Hair follicle dermal papilla cell (primary cell): ENCODE data around the gene SEMA3F. TPM values are rescaled to one million over a fixed set of nuclear protein-coding genes. Genes with fewer than 3 reads are reported as not detected.

Experiments used
- small RNA-seq: library from RNA; depleted of rRNA; stranded (forward); fragments of <200 nt; gene quantifications from one replicate; pipeline ENCODE3, GENCODE V24; 2012
- total RNA-seq: library from RNA; depleted of rRNA; stranded (reverse); fragments of >200 nt; gene quantifications from 2 replicates; pipeline ENCODE4 v1.2.3, GENCODE V29; 2012

SEMA3F gene
- 3.6 and 4.5 TPM in 2 replicates for total RNA-seq

GRCh38 chr3:50154840-50155490 lies at the start of gene SEMA3F:
Gene SEMA3F, plus strand, starts transcription at chr3:50155324. Its CDS starts 4,299 bp downstream, at chr3:50159623.

DNA sequence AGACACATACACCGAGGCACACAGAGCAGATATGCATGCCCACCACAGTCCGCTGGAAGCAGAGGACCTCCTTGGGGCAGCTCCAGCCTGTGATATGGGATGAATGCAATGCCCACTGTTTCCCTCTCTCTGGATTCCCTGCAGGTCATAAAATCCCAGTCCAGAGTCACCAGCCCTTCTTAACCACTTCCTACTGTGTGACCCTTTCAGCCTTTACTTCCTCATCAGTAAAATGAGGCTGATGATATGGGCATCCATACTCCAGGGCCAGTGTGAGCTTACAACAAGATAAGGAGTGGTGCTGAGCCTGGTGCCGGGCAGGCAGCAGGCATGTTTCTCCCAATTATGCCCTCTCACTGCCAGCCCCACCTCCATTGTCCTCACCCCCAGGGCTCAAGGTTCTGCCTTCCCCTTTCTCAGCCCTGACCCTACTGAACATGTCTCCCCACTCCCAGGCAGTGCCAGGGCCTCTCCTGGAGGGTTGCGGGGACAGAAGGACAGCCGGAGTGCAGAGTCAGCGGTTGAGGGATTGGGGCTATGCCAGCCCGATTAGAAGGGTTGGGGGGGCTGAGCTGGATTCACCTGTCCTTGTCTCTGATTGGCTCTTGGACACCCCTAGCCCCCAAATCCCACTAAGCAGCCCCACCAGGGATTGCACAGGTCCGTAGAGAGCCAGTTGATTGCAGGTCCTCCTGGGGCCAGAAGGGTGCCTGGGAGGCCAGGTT lies 36.0 kb downstream of the SEMA3F start, which contains the start of gene GNAT1:
Gene GNAT1, plus strand, starts transcription at position 675 of the 725 bp plus-strand sequence. CDS start 116 bp downstream, outside the sequence.

DNA sequence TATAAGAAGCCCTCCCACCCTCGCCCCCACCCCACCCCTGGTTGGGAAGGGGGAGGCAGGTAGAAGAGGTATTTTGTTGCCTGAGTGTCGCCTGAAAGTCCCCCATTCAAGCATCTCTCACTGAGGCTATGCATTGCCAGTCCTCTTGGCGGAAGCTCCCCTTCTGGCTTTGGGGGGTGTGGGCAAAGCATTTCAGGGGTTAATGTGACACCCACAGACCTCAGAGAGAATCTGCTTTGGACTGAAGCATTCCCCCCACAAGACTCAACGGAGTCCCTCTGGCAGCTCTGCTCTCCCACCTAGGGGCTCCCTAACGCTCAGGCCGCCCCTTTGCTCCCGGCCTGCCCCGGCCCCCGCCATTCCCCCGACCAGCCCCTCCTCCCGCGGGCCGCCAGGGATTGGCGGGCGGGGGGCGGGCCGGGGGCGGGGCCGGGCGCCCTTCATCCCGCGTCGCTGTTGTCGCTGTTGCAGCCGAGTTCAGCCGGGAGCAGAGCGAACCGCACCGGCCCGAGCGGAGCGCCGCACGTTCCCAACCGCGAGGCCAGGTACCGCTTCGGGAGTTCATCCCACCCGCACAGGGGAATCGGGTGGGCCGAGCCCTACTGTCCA lies 49.8 kb downstream of the SEMA3F start, which contains the start of gene SLC38A3:
Gene SLC38A3, plus strand, starts transcription at position 468 of the 609 bp plus-strand sequence. CDS start 8,929 bp downstream, outside the sequence.

DNA sequence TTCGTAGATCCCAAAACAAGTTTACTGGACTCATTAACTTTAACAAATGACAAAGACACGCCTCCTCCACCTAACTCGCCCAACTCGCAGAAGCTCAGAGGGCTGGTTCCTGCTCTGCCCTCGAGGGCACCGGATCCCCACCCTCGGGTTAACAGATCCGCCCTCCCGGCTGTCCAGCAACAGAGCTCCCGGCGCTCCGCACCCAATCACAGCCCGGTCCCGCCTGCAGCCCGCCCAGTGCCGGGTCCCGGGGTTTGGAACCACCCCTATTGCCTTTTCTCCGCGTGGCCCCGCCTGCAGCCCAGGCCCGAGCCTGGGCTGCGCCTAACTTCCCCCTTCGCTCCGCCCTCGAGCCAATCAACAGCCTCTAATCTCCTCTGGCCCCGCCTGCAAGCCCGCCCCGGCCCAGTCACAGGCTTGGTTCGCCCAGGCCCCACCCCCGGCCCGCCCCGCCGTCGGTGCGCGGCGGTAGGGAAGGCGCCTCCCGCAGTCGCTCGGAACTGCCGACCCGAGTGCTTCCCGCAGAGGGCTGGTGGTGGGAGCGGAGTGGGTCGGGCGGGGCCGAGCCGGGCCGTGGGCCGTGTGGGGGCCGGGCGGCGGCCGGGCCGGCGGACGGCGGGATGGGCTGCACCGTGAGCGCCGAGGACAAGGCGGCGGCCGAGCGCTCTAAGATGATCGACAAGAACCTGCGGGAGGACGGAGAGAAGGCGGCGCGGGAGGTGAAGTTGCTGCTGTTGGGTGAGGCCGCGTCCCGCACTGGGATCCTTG lies 80.8 kb downstream of the SEMA3F start, which contains the start of gene GNAI2:
Gene GNAI2, plus strand, starts transcription at position 489 of the 768 bp plus-strand sequence. Its CDS starts 132 bp downstream, at position 621.

Small RNAs within 50 kb of the gene (small RNA-seq; reads per million reads assigned to genes)
- not detected for gene MIR566
- not detected for gene MIR5787

Other genes with a start within 250 kb of the SEMA3F start
- gene MON1A, start 225.5 kb upstream of the SEMA3F start, total RNA-seq, result 15.4 and 18.3 TPM in 2 replicates
- gene RBM6, start 215.2 kb upstream of the SEMA3F start, total RNA-seq, result 47.0 and 54.0 TPM in 2 replicates
- gene RBM5, start 66.4 kb upstream of the SEMA3F start, total RNA-seq, result 146 and 200 TPM in 2 replicates
- gene GNAT1, start 36.3 kb downstream of the SEMA3F start, total RNA-seq, result not detected in 2 replicates
- gene SLC38A3, start 49.9 kb downstream of the SEMA3F start, total RNA-seq, result not detected in 2 replicates
- gene GNAI2, start 80.9 kb downstream of the SEMA3F start, total RNA-seq, result 387 and 426 TPM in 2 replicates
- gene SEMA3B, start 113.8 kb downstream of the SEMA3F start, total RNA-seq, result 2.4 and 4.6 TPM in 2 replicates
- gene LSMEM2, start 123.8 kb downstream of the SEMA3F start, total RNA-seq, result not detected in 2 replicates
- 48.2 and 49.1 TPM in 2 replicates for gene IFRD2, start 137.1 kb downstream of the SEMA3F start, total RNA-seq
- gene HYAL3, start 144.1 kb downstream of the SEMA3F start, total RNA-seq, result 2.1 and 3.8 TPM in 2 replicates
- 7.6 and 9.4 TPM in 2 replicates for gene NAA80, start 144.1 kb downstream of the SEMA3F start, total RNA-seq
- 0.49 and 0.65 TPM in 2 replicates for gene HYAL1, start 148.2 kb downstream of the SEMA3F start, total RNA-seq
- gene HYAL2, start 167.4 kb downstream of the SEMA3F start, total RNA-seq, result 35.0 and 37.5 TPM in 2 replicates
- gene TUSC2, start 172.9 kb downstream of the SEMA3F start, total RNA-seq, result 13.8 and 15.9 TPM in 2 replicates
- gene RASSF1, start 185.5 kb downstream of the SEMA3F start, total RNA-seq, result 30.8 and 37.2 TPM in 2 replicates
- gene ZMYND10, start 190.4 kb downstream of the SEMA3F start, total RNA-seq, result 0.65 and 2.1 TPM in 2 replicates
- gene NPRL2, start 195.5 kb downstream of the SEMA3F start, total RNA-seq, result 19.1 TPM in 2 replicates
- 19.1 and 21.9 TPM in 2 replicates for gene CYB561D2, start 195.5 kb downstream of the SEMA3F start, total RNA-seq
- gene TMEM115, start 204.2 kb downstream of the SEMA3F start, total RNA-seq, result 70.3 and 75.8 TPM in 2 replicates